ENCODE measurements around the gene TANC1. TPM values are rescaled to one million over a fixed set of nuclear protein-coding genes. Genes with fewer than 3 reads are reported as not detected.

The TANC1 gene
- total RNA-seq, 1 experiment from 2014 or later: 12.4 TPM

- no peak for DNase-seq (ENCODE audit: low read depth)
Observed at GRCh38 chr2:159063677-159064076, 95.2 kb downstream of the TANC1 start.

- peak; percentile 22 for DNase-seq (ENCODE audit: low read depth)
Observed at GRCh38 chr2:159064446-159065301, 96.2 kb downstream of the TANC1 start.

DNA sequence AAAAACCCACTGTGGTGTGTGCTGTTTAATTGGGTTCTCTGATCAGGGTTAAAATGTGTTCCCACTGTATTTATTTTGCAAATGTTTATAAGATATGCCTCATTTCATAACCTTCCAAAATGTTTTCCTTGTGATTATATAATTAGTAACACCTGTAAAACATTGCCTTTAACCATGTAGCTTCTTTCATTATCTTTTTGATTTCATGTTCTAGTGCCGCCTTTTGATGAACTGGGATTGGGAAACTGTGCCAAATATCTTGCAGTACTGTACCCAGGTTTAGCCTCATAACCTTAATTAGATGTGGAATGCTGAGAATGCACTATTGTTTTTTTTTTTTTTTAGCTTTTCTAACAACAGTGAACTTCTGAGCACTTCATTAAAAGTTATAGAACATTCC, 96.9 kb downstream of the TANC1 start:
- DNase-seq (ENCODE audit: low read depth): no peak

DNA sequence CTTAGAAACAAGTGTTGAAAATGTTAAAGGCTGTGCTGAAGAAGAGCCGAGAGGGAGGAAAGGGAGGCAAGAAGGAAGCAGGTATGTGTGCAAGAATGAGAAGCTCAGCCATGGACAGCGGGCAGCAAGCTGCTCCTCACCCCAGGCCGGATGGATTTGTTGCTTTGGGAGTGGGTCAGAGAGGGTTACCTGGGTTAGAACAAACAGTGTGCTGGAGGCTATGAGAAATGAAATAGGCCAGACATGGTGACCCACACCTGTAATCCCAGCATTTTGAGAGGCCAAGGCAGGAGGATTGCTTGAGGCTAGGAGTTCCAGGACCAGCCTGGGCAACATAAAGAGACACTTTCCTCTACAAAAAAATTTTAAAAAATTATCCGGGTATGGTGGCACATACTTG, 97.5 kb downstream of the TANC1 start:
- DNase-seq (ENCODE audit: low read depth): no peak

DNA sequence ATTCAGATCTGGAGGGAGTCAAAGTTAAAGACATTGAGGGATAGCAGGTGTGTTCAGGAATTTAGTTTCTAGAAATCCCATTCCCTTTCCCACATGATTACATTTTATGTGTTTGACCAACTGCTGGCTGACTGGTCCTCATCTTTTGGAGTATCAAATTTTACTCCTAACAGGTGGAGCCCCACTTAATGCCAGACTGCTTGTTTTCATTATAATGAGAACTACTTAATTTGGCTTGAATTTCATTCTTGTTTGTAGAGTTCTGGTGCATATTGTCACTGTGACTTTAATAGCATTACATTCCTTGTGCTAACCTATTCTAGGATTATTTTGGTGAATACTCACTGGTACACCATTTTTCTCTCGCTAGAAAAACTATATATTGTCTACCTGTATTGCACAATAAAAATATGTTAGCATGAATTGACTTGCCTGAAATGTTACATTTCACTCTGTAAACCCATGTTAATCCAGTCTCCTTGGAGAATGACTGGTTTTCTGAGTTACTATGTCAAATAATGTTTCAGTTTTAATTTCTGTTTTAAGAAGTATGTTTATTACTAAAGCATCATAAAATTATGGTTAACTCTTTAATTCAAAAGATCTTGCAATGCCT, 98.2 kb downstream of the TANC1 start:
- peak; percentile 59 for DNase-seq (ENCODE audit: low read depth)

GRCh38 chr2:159067971-159068370, 99.5 kb downstream of the TANC1 start:
- DNase-seq (ENCODE audit: low read depth): no peak

DNA sequence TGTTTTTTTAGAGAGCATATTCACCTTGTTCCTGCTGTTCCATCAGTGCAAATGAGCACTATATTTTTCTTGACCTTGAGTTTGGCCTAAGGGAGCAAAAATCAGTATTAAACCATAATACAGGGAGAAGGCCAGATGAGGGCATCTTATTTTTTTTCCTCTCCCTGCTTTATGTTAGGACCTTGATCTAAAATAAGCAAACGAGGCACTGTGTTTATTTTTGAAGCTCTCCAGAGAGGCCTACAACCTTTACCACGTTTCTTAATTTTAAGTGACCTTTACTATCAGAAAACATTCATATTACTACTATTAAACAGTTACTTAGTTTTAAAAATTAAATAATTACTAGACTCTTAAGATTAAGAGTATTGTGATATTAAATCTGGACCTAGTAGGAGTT, 100.8 kb downstream of the TANC1 start:
- DNase-seq (ENCODE audit: low read depth): no peak

DNA sequence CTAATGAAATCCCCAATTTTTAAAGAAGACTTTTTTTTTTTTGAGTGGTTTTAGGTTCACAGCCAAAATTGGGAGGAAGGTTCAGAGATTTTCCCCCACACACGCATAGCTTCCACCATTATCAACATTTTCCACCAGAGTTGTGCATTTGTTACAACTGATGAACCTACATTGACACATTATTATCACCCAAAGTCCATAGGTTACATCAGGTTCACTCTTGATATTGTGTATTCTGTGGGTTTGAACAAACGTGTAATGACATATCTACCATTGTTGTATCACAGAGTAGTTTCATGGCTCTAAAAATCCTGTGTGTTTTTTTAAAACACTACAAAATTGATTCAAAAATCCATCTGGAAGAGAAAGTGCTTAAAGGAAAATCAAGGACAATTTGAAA, 101.8 kb downstream of the TANC1 start:
- DNase-seq (ENCODE audit: low read depth): no peak

DNA sequence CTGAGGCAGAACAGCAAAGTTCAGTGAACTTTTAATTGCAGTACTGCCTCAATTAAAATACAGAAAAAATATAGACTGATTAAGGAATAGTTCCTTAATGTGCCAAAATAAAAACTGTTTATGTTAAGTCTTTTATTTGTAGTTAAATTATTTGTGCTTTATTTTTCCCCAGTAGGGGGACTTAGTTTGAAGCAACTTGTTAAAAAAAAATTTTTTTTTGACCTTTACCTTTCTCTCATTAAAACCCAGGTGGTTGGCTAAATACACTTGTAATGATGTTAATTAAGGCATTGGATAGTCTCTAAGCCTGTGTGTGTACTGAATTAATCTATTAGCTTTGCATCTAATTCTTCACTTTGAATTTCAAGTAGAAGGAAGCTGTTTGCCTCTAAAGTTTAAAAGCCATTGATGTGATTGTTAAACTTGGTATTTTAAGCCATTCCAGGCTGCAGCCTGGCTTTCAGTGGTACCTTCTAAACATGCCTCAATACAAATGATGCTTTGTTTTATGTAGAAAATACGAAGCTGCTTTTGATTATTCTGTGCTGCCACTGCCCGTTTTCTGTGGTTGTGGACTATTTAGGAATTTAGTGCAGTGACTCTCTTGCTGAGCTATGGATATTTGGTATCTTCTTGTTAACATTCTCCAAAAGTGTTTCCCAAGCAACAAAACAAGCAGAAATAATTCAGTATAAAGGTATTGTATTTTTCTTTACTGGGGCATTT, 102.9 kb downstream of the TANC1 start:
- DNase-seq (ENCODE audit: low read depth): no peak

- DNase-seq (ENCODE audit: low read depth): peak; percentile 49
Observed at GRCh38 chr2:159072795-159073194, 104.4 kb downstream of the TANC1 start.

GRCh38 chr2:159073256-159073655, 104.8 kb downstream of the TANC1 start:
- DNase-seq (ENCODE audit: low read depth): no peak

- no peak for DNase-seq (ENCODE audit: low read depth)
Observed at GRCh38 chr2:159074605-159075004, 106.2 kb downstream of the TANC1 start.

DNA sequence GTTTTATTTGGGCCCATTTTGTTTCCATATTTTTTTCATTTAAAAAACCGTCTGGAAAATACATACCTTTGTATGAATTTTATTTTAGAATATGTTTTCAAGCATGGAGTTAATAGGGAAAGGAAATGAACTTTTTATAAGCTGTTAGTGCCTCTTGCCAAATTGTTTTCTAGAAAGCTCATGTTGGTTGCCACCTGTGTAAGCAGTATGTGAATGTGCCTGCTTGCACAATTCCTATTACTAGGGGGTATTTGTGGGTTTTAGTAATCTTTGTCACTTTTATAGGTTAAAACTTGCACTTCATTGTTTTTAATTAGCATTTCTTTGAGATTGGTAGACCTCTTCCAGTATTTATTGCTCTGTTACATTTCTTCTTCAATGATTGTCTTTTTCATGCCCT, 107.3 kb downstream of the TANC1 start:
- DNase-seq (ENCODE audit: low read depth): no peak

- DNase-seq (ENCODE audit: low read depth): peak; percentile 77
Observed at GRCh38 chr2:159076241-159076640, 107.8 kb downstream of the TANC1 start.

- no peak for DNase-seq (ENCODE audit: low read depth)
Observed at GRCh38 chr2:159077869-159078268, 109.4 kb downstream of the TANC1 start.

GRCh38 chr2:159078443-159078842, 110.0 kb downstream of the TANC1 start:
- DNase-seq (ENCODE audit: low read depth): no peak

GRCh38 chr2:159080641-159081040, 112.2 kb downstream of the TANC1 start:
- DNase-seq (ENCODE audit: low read depth): no peak

GRCh38 chr2:159082119-159082518, 113.7 kb downstream of the TANC1 start:
- DNase-seq (ENCODE audit: low read depth): no peak

- no peak for DNase-seq (ENCODE audit: low read depth)
Observed at GRCh38 chr2:159084384-159085370, 116.2 kb downstream of the TANC1 start.

GRCh38 chr2:159086342-159086741, 117.9 kb downstream of the TANC1 start:
- DNase-seq (ENCODE audit: low read depth): no peak

DNA sequence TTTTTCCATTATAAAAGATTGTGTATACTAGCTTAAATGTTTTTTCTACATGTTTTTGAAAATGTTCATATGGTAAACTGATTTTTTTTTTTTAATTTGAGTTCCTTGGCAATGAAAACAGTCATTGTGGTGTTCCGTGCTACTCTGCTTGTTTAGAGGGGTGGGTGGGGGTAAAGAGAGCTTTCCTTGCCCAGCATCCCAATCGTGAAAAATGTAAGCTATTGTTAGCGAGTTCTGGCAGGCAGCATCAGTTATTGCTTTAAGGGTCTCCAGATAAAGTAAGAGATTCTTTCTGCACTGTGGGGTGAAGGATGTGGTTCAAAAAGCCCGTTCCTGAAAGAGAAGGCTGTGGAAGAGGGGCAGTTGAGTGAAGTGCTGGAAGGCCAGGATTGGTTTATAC, 118.4 kb downstream of the TANC1 start:
- DNase-seq (ENCODE audit: low read depth): no peak

Measured in LHCN-M2 (cell line).